NCI-H774 (cell line): Measurements from ENCODE around the gene ACVRL1.
A peak's percentile ranks its signal among the peaks of the same experiment; 100 is the strongest.

Source experiments
- DNase-seq: peaks from one replicate; lab custom pipeline; 2025; lab: John Stamatoyannopoulos, UW

ACVRL1 gene

DNA sequence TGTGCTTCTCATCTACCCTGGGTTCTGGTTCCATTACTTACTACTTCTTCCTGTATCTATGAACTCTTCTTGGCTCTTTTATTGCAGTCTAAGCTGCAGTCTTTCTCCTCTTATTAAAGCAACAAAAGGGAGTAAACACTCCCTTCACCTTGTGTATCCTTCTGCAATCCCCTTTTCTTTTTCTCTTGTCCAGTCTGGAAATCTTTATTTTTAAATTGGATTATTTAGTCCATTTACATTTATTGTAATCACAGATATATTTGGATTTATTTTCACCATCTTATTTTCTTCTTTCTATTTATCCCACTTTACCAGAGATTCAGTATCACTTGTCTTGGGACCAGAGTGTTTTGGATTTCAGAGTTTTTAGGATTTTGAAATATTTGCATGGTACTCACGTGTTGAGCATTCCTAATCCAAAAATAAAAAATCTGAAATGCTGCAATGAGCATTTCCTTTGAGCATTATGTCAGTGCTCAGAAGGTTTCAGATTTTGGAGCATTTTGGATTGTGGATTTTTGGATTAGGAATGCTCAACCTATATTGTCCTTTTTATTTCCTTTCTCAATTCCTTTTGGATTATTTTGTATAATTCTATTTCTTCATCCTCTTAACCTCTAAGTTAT lies 37.4 kb downstream of the ACVRL1 start:
- no peak for DNase-seq

- DNase-seq: no peak
Measured at GRCh38 chr12:51947246-51947996, 40.1 kb downstream of the ACVRL1 start.

DNA sequence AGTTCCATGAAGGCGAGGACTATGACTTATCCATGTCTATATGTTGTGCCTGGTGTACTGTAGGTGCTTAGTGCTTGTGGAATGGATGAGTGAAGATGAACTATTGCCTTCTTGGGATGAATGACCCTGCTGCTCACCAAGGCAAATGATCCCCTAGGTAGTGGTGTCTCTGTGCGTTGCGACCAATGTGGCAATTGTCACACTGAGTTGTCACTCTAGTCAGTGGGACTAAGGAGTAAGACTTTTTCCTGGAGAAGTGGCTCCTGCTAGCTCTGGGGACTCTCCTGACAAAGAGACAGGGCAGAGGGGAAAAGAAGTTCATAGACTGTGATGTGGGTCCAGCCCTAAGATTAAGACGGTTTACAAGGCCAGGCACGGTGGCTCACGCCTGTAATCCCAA lies 40.8 kb downstream of the ACVRL1 start:
- DNase-seq: no peak

DNA sequence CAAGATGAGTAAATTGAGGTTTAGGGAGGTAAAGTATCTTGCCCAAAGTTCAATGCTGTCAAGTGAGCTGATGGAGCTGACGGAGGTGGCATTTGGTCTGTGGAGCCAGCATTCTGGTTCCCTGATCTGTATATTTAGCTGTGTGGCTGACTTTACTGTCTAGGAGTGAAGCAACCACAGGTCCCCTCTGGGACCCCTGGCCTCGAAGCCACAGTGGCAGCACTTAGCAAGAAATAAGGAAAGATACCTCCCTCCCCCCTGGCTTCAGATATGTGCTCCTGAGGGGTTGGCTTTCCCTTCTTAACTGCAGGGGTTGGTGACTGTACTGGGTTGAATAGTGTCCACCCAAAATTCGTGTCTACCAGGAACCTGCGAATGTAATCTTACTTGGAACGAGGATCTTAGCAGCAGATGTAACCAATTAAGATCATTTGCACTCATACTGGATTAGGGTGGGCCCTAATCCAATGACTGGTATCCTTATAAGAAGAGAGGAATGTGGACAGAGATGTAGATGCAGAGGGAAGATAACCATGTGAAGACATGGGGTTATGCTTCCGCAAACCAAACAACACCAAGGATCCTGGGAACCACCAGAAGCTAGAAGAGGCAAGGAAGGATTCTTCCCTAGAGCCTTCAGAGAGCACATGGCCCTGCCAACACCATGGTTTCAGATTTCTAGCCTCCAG lies 42.2 kb downstream of the ACVRL1 start:
- no peak for DNase-seq

- DNase-seq: no peak
Measured at GRCh38 chr12:51950682-51951198, 43.4 kb downstream of the ACVRL1 start.

- DNase-seq: peak; percentile 93
Measured at GRCh38 chr12:51951199-51951842, 44.0 kb downstream of the ACVRL1 start, which contains the start of gene ACVR1B. TSS of gene ACVR1B (plus strand) at chr12:51951699. CDS start at chr12:51951744, 45 bp downstream.

- DNase-seq: no peak
Measured at GRCh38 chr12:51951843-51952722, 44.8 kb downstream of the ACVRL1 start.

- DNase-seq: no peak
Measured at GRCh38 chr12:51953089-51953488, 45.8 kb downstream of the ACVRL1 start.

- DNase-seq: no peak
Measured at GRCh38 chr12:51953864-51954263, 46.6 kb downstream of the ACVRL1 start.

- DNase-seq: no peak
Measured at GRCh38 chr12:51954561-51955361, 47.5 kb downstream of the ACVRL1 start.

DNA sequence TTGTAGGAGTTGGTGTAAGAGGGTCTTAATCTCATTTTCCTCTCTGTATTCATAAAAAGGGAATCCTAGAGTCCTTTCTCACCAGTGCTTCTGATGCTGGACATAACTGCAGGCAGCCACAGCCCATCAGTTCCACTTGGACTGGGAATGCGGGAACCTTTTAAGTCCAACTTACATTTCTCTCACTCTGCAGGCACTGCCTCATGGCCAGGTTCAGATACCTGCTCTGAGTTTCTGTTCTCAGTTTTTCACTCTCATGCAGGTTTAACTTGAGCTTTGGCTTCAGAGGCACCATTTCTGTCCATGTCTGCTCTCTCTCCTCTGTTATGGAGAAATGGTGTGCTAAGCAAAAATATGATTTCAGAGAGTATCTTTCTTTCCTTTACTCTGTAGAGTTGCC lies 48.4 kb downstream of the ACVRL1 start:
- no peak for DNase-seq

- DNase-seq: no peak
Measured at GRCh38 chr12:51958542-51958941, 51.2 kb downstream of the ACVRL1 start.

- DNase-seq: no peak
Measured at GRCh38 chr12:51959211-51959610, 51.9 kb downstream of the ACVRL1 start.

DNA sequence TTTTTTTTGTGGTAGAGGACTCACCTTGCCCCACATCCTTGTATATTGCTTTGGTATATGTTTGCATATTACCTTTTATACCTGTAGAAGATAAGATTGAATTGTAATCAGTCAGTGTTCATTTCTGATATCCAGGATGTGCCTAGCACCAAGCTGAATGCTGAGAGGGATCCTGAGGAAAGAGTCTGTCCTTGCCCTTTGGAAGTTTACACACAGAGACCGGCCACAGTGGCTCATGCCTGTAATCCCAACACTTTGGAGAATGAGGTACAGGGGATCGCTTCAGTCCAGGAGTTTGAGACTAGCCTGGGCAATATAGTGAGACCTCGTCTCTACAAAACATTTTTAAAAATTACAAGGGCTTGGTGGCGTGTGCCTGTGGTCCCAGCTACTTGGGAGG lies 52.6 kb downstream of the ACVRL1 start:
- DNase-seq: no peak

- no peak for DNase-seq
Measured at GRCh38 chr12:51960488-51960887, 53.2 kb downstream of the ACVRL1 start.

- DNase-seq: no peak
Measured at GRCh38 chr12:51960890-51961289, 53.6 kb downstream of the ACVRL1 start.

DNA sequence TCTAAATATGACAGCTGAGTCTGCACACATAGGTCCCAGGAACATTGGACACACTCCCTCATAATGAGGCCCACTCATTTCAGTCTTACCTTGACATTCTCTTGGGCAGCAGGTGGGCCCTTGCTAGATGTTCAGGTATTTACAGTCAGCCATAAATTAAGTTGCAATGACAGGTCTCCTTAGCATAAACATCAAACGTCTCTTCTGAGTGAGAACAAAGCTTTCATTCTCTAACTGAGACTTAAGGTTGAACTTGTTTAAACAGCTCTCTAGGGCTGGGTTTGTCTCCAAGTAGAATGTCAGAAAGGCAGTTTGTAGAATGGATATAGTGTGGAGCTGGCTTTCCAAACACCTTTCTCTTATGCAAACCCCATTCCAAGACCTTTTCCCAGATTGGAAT lies 54.5 kb downstream of the ACVRL1 start:
- no peak for DNase-seq

DNA sequence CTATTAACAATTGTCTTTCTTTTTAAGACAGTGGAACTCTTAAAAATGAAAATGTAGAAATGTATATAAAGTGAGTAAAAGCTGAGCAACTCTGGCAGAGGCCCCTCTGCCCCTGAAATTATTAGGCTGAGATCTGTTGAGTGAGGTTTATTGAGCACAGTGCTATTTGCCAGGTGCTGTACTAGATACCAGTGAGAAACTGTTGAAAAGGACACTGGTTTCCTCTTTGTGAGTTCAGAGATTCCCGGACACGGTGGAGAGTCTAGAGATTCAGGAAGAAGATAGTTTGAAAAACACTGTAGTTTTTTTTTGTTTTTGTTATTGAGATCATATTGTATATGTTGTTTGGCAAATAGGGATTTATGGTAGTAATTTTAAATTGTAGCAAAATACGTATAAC lies 55.4 kb downstream of the ACVRL1 start:
- DNase-seq: no peak

- no peak for DNase-seq
Measured at GRCh38 chr12:51963477-51963876, 56.2 kb downstream of the ACVRL1 start.

- DNase-seq: no peak
Measured at GRCh38 chr12:51969643-51970042, 62.3 kb downstream of the ACVRL1 start.
